NCI-H345 (cell line): ENCODE results near the gene OR1D5.
"Not testable (repeated sequence)": the region's sequence is repeated elsewhere in the genome, so short reads cannot be mapped to it uniquely, and the experiment has no call there.

Experiments used
- DNase-seq: peaks from one replicate; lab custom pipeline; 2025; lab: John Stamatoyannopoulos, UW

OR1D5 gene

DNA sequence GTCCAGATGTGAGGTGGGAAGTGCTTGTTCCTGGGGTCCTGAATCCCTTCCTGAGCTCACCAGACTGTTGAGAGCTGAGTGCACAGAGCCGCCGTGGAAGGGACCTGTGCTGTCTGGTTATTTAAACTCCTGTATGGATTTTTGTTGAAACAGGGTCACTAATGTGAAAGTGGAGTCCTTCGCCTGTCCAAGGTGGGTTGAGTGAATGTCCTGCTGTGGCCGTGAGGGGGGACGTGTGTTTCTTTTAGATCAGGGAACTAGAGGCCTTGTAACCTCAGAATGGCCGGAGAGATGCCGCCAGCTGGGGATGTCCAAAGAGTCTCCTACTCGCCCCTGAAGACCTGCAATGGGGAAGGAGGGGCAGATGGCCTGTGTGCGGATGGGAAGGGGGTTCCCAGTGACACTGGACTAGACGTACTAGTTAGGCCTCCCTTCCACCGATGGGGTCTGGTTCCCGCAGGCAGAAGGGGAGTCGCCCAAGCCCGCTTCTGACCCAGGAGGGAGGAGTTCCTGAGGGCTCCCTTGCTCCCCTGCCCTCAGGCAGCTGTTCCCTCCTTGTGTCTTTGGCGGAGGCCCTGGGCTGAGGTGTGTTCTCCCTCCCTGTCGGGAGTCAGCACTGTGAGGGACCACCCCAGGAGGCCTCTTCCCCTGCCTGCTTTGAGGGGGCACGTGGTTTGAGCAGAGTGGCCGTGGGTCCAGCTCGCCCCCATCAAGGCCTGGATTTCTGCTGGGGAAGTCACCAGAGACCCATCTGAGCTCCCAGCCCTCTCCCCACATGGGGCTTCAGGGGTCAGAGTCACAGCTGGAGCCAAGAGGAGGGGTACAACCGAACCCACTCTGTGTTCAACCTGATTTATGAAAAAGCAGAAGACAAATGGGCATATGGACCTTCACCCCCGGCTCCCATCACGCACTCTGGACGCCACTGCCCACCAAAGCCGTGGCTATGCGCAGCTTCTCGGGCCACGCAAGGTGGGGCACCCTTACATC, 30.9 kb downstream of the OR1D5 start:
- DNase-seq = no peak

DNA sequence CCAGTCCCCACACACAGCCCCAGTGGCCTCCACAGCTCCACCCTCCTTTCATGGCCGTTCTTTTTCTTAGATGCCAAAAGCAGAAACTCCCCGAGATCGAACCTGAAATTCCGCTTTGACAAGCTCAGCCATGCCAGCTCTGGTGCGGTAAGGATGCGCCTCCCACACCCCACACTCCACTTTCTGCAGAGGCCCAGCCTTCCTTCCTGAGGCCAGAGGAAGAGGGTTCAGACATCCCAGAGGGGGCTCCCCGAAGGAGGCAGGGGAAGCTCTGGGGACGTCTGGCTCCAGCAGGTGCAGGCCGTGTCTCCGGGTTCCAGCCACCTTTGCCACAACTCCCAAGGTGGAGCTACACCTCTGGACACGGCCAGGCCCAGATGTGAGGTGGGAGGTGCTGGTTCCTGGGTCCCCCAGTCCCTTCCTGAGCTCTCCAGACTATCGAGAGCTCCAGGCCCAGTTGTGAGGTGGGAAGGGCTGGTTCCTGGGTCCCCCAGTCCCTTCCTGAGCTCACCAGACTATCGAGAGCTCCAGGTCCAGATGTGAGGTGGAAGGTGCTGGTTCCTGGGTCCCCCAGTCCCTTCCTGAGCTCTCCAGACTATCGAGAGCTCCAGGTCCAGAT, 32.4 kb downstream of the OR1D5 start:
- DNase-seq = not testable (repeated sequence)

- no peak for DNase-seq
Observed at GRCh38 chr17:3030096-3030495, 33.3 kb downstream of the OR1D5 start.

- DNase-seq = peak; percentile 60
Observed at GRCh38 chr17:3029213-3029913, 34.0 kb downstream of the OR1D5 start.

DNA sequence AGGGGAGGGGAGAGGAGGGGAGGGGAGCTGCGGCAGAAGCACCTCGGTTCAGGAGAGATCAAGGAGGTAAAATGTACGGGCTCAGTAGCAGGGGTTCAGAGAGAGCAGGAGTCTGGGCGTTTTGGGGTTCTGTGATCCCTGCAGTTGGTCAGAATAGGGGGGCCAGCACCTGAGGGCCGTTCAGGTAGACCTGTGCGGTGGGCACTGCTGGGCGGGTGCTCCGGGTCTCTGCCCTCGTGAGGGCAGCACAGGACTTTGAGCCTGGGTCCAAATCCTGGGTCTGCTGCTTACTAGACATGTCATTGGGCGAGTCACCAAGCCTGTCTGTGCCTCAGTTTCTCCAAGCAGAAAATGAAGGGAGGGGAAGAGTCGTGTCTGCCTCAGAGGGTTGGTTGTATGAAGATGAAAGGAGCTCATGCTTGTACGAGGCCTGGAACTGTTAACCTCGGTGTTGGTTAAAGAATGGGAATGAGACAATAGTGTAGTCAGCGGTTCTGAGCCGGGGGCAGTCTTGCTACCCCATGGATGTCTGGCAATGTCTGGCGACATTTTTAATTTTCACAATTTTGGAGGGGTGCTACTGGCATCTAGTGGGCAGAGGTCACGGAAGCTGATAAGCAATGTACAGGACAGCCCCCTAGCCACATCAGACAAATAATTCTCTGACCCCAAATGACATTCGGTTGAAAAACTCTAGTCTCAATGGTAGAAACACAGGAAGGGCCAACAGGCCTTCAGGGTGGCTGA, 35.4 kb downstream of the OR1D5 start:
- DNase-seq = no peak

- DNase-seq = no peak
Observed at GRCh38 chr17:3026856-3027751, 36.3 kb downstream of the OR1D5 start.

- DNase-seq = no peak
Observed at GRCh38 chr17:3026125-3026855, 37.1 kb downstream of the OR1D5 start.

GRCh38 chr17:3025421-3026124, 37.8 kb downstream of the OR1D5 start:
- DNase-seq = no peak

DNA sequence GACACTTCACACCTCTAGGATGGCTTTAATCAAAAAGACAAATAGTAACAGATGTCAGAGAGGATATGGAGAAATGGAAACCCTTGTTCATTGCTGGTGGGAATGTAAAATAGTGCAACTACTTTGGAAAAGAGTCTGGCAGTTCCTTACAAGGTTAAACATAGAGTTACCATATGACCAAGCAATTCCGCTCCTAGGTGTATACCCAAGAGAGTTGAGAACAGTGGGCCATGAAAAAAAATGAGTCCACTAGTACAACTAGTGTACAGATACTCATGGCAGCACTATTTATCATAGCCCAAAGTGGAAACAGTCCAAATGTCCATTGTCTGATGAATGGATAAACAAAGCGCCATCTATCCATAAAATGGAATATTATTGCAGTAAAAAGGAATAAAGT, 39.1 kb downstream of the OR1D5 start:
- no peak for DNase-seq

- no peak for DNase-seq
Observed at GRCh38 chr17:3022197-3022596, 41.2 kb downstream of the OR1D5 start.

DNA sequence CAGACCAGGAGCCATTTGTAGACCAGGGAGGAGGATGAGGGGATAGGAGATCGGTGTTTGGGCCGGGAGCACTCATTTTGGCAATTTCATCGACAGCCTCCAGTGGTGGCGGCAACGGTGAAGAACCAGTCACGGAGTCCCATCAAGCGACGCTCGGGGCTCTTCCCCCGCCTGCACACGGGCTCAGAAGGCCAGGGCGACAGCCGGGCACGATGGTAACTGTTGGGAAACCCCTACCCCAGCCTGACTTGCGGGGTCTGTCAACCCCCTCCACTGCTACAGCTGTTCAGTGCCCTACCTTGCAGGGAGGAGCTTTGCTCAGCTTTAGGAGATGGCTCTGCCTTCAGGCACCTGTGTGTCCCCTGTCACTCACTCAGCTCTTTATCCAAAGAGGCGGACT, 43.0 kb downstream of the OR1D5 start:
- no peak for DNase-seq

GRCh38 chr17:3019761-3020160, 43.6 kb downstream of the OR1D5 start:
- no peak for DNase-seq

DNA sequence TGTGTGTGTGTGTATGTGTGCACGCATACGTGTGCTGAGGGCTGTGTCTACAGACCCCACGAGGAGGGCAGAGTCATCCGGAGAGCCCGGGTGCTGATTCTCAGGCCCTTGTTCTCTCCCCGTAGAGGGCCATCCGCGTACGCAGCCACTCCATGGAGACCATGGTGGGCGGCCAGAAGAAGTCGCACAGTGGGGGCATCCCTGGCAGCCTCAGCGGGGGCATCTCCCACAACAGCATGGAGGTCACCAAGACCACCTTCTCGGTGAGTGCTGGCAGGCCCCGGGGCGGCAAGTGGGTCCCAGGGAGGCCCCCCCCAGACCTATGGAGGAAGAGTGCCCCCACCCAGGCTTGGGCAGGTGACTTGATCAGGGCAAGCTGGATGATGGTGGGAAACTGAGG, 45.5 kb downstream of the OR1D5 start:
- DNase-seq = no peak

- no peak for DNase-seq
Observed at GRCh38 chr17:3015890-3016289, 47.5 kb downstream of the OR1D5 start.

- DNase-seq = peak; percentile 21
Observed at GRCh38 chr17:3012926-3013581, 50.4 kb downstream of the OR1D5 start.
